DOHH2 (cell line): ENCODE measurements around the gene GAMT.

Experiments used
- H3F3A ChIP-seq: fragments of 200-600 bp; sonication (generic), shearing (Covaris generic); 2 replicates; pipeline ENCODE4 v1.6.0; 2016; ENCODE audit warnings: antibody characterized with exemption, mild to moderate bottlenecking; ENCODE audit not compliant: control insufficient read depth, insufficient read depth
- H3K27ac ChIP-seq: fragments of 200-600 bp; sonication (generic); 2 replicates; pipeline ENCODE4 v1.5.1; 2014; ENCODE audit warnings: low read depth, mild to moderate bottlenecking, low read length, moderate library complexity
- H3K27me3 ChIP-seq: fragments of 200-600 bp; sonication (generic); 2 replicates; pipeline ENCODE4 v1.6.1; 2014; ENCODE audit warnings: mild to moderate bottlenecking, low read length, mixed read lengths; ENCODE audit not compliant: control insufficient read depth
- H3K36me3 ChIP-seq: fragments of 200-600 bp; sonication (generic); 2 replicates; pipeline ENCODE4 v1.6.1; 2014; ENCODE audit warnings: mild to moderate bottlenecking, low read length, moderate library complexity, mixed read lengths; ENCODE audit not compliant: control insufficient read depth
- H3K4me1 ChIP-seq: fragments of 200-600 bp; sonication (generic); 2 replicates; pipeline ENCODE4 v1.6.1; 2014; ENCODE audit warnings: mild to moderate bottlenecking, low read length, mixed read lengths; ENCODE audit not compliant: control insufficient read depth
- H3K4me2 ChIP-seq: fragments of 200-600 bp; sonication (generic); 2 replicates; pipeline ENCODE4 v1.6.0; 2014; ENCODE audit warnings: mild to moderate bottlenecking, low read length, moderate library complexity
- H3K4me3 ChIP-seq: fragments of 200-600 bp; sonication (generic); 2 replicates; pipeline ENCODE4 v1.5.1; 2014; ENCODE audit warnings: mild to moderate bottlenecking, low read length, mixed read lengths
- H3K79me2 ChIP-seq: fragments of 200-600 bp; sonication (generic); 2 replicates; pipeline ENCODE4 v1.6.1; 2014; ENCODE audit warnings: mild to moderate bottlenecking, low read length, mixed read lengths; ENCODE audit not compliant: control insufficient read depth
- H3K9me2 ChIP-seq: fragments of 200-600 bp; sonication (generic); replicated peaks from 2 replicates; pipeline ENCODE4 v1.6.1; 2014; ENCODE audit warnings: mild to moderate bottlenecking, low read length, mixed read lengths; ENCODE audit not compliant: control insufficient read depth
- H3K9me3 ChIP-seq: fragments of 200-600 bp; sonication (generic); 2 replicates; pipeline ENCODE4 v1.6.1; 2014; ENCODE audit warnings: antibody characterized with exemption, low read length, mixed read lengths; ENCODE audit not compliant: control insufficient read depth, insufficient read depth
- H4K20me1 ChIP-seq: fragments of 200-600 bp; sonication (generic); 2 replicates; pipeline ENCODE4 v1.6.0; 2014; ENCODE audit warnings: low read depth, mild to moderate bottlenecking, antibody characterized with exemption, low read length, moderate library complexity; ENCODE audit not compliant: control insufficient read depth, insufficient read depth
- EZH2phosphoT487 ChIP-seq: fragments of 200-600 bp; sonication (generic); IDR thresholded peaks from 2 replicates; pipeline ENCODE4 v1.6.1; 2017; ENCODE audit warnings: borderline replicate concordance, mild to moderate bottlenecking, antibody characterized with exemption, low read length, moderate library complexity, mixed read lengths
- TF ChIP-seq, protein P1 (sequence below): fragments of 200-600 bp; sonication (generic); IDR thresholded peaks from one replicate; pipeline ENCODE4 v1.5.1; 2014; ENCODE audit warnings: antibody characterized with exemption, mild to moderate bottlenecking, low read depth, low read length; ENCODE audit not compliant: poor library complexity, severe bottlenecking

The GAMT gene

GRCh38 chr19:1360126-1360817 is 41.1 kb downstream of the GAMT start:
- Histone ChIP-seq H3K79me2 (peaks cover 12% of the 10 kb centered on the region), H4K20me1 (no peaks in the 10 kb centered on the region), H3K9me2 (no peaks in the 10 kb centered on the region), H3K9me3 (no peaks in the 10 kb centered on the region), H3K4me2 (no peak overlapping the region), H3K27ac (no peak overlapping the region), H3K36me3 (peaks cover 81% of the 10 kb centered on the region), H3F3A (no peaks in the 10 kb centered on the region), H3K4me3 (no peak overlapping the region), H3K27me3 (no peaks in the 10 kb centered on the region), H3K4me1 (peaks cover 13% of the 10 kb centered on the region)
- no peak for TF ChIP-seq EZH2phosphoT487
- TF ChIP-seq, protein P1, sequence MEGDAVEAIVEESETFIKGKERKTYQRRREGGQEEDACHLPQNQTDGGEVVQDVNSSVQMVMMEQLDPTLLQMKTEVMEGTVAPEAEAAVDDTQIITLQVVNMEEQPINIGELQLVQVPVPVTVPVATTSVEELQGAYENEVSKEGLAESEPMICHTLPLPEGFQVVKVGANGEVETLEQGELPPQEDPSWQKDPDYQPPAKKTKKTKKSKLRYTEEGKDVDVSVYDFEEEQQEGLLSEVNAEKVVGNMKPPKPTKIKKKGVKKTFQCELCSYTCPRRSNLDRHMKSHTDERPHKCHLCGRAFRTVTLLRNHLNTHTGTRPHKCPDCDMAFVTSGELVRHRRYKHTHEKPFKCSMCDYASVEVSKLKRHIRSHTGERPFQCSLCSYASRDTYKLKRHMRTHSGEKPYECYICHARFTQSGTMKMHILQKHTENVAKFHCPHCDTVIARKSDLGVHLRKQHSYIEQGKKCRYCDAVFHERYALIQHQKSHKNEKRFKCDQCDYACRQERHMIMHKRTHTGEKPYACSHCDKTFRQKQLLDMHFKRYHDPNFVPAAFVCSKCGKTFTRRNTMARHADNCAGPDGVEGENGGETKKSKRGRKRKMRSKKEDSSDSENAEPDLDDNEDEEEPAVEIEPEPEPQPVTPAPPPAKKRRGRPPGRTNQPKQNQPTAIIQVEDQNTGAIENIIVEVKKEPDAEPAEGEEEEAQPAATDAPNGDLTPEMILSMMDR, result no peak

GRCh38 chr19:1357531-1358109 is 43.7 kb downstream of the GAMT start:
- TF ChIP-seq, protein P1, result no peak
- no peak for TF ChIP-seq EZH2phosphoT487
- Histone ChIP-seq H3K4me2 (no peak overlapping the region), H3K79me2 (peaks cover 15% of the 10 kb centered on the region), H3F3A (peaks cover 4% of the 10 kb centered on the region; the same call in 1 of the 2 replicates), H3K27me3 (no peaks in the 10 kb centered on the region), H3K9me3 (no peaks in the 10 kb centered on the region), H4K20me1 (no peaks in the 10 kb centered on the region), H3K9me2 (no peaks in the 10 kb centered on the region), H3K27ac (no peak overlapping the region), H3K4me3 (no peak overlapping the region), H3K4me1 (peaks cover 18% of the 10 kb centered on the region), H3K36me3 (peaks cover 63% of the 10 kb centered on the region)

GRCh38 chr19:1356508-1356865 is 44.9 kb downstream of the GAMT start:
- H3K4me3 ChIP-seq, result no peak overlapping the region; the same call in 1 of the 2 replicates

More at GRCh38 chr19:1356508-1356865, 44.9 kb downstream of the GAMT start:
- Histone ChIP-seq H3K9me3 (no peaks in the 10 kb centered on the region), H3K4me1 (peaks cover 18% of the 10 kb centered on the region), H3F3A (peaks cover 8% of the 10 kb centered on the region; the same call in 1 of the 2 replicates), H3K4me2 (no peak overlapping the region), H3K27ac (no peak overlapping the region), H4K20me1 (no peaks in the 10 kb centered on the region), H3K9me2 (no peaks in the 10 kb centered on the region), H3K36me3 (peaks cover 52% of the 10 kb centered on the region), H3K79me2 (peaks cover 15% of the 10 kb centered on the region), H3K27me3 (no peaks in the 10 kb centered on the region)
- TF ChIP-seq, protein P1, result no peak
- no peak for TF ChIP-seq EZH2phosphoT487
